Tibial nerve (tissue), 4 donors: Measurements from ENCODE around the gene MED4. TPM values are rescaled to one million over a fixed set of nuclear protein-coding genes. Genes with fewer than 3 reads are reported as not detected.

Experiments used
- DNase-seq, 2 donors: peaks; one replicate each; pipeline ENCODE4 v3.0.0-alpha.2; 2019; ENCODE audit warnings: low spot score in 2 of 2
- H3K27ac ChIP-seq, 4 donors: fragments of 200-600 bp; sonication (generic) in 3 of 4; one replicate each; pipeline ENCODE4 v1.5.1; 2017 to 2019; ENCODE audit warnings: mild to moderate bottlenecking in 1 of 4
- H3K27me3 ChIP-seq, 2 donors: fragments of 200-600 bp; sonication (generic) in 1 of 2; one replicate each; pipeline versions ENCODE4 v1.5.1 to v1.6.0; 2017 to 2019
- H3K36me3 ChIP-seq, 3 donors: fragments of 200-600 bp; sonication (generic); one replicate each; pipeline ENCODE4 v1.5.1; 2018 to 2019
- H3K4me1 ChIP-seq, 4 donors: fragments of 200-600 bp; sonication (generic) in 3 of 4; one replicate each; pipeline ENCODE4 v1.5.1; 2017 to 2019
- H3K4me3 ChIP-seq, 4 donors: fragments of 200-600 bp; sonication (generic) in 3 of 4; one replicate each; pipeline ENCODE4 v1.5.1; 2017 to 2019; ENCODE audit warnings: mild to moderate bottlenecking in 1 of 4, moderate library complexity in 1 of 4
- H3K9me3 ChIP-seq, 4 donors: fragments of 200-600 bp; sonication (generic) in 3 of 4; one replicate each; pipeline ENCODE4 v1.5.1; 2017 to 2019
- EP300 ChIP-seq, 2 donors: sonication (generic); formaldehyde crosslinking; IDR thresholded peaks; one replicate each; pipeline ENCODE4 v1.6.1; 2017; ENCODE audit warnings: antibody characterized with exemption in 2 of 2, mild to moderate bottlenecking in 1 of 2
- POLR2A ChIP-seq, 2 donors: fragments of 450-650 bp; IDR thresholded peaks; one replicate each; pipeline ENCODE4 v1.6.1; 2017; ENCODE audit warnings: antibody characterized with exemption in 2 of 2, mild to moderate bottlenecking in 2 of 2, moderate library complexity in 2 of 2
- WGBS, 2 donors: methylation state at CpG; one replicate each; pipeline ENCODE4 v1.1.5; 2018; 5-methylcytosine and 5-hydroxymethylcytosine counted together
- total RNA-seq, 4 donors: library from RNA; depleted of rRNA; stranded (reverse); fragments of >200 nt; gene quantifications; one replicate each; pipeline ENCODE4 v1.1.0, GENCODE V29; 2016
- TF ChIP-seq, protein P1 (sequence below), 5 experiments: fragments of 200-600 bp in 3 of 5; fragments of 450-650 bp in 2 of 5; sonication (generic) in 3 of 5; IDR thresholded peaks; one replicate each; pipeline ENCODE4 v1.5.1; 2016 to 2019; ENCODE audit warnings: antibody characterized with exemption in 5 of 5, mild to moderate bottlenecking in 3 of 5, moderate library complexity in 2 of 5

The MED4 gene
- total RNA-seq, 4 donors from 2014 or later = 27.0 to 41.0 (median 31.4) TPM

DNA sequence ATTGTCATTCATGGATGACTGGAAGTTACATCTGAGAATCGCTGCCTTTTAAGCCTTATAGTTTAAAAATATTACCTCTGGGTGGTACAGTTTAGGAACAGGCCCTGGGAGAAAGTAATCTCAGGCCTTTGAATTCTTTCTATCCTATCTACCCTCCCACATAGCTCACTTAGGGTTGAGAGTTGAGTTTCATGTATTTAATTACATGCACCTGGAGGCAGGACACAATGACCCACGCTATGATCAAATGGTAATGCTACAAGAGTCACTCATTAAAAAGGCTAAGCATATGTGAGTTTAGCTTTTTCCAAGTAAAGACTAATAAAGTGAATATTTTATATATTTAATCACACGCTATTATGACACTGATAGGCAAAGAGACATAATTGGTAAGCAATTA lies 25.3 kb upstream of the MED4 start:
- no peaks in the 10 kb centered on the region for H3K36me3 ChIP-seq
- no peak for DNase-seq
- no peaks in the 10 kb centered on the region for H3K27me3 ChIP-seq
- TF ChIP-seq, protein P1, sequence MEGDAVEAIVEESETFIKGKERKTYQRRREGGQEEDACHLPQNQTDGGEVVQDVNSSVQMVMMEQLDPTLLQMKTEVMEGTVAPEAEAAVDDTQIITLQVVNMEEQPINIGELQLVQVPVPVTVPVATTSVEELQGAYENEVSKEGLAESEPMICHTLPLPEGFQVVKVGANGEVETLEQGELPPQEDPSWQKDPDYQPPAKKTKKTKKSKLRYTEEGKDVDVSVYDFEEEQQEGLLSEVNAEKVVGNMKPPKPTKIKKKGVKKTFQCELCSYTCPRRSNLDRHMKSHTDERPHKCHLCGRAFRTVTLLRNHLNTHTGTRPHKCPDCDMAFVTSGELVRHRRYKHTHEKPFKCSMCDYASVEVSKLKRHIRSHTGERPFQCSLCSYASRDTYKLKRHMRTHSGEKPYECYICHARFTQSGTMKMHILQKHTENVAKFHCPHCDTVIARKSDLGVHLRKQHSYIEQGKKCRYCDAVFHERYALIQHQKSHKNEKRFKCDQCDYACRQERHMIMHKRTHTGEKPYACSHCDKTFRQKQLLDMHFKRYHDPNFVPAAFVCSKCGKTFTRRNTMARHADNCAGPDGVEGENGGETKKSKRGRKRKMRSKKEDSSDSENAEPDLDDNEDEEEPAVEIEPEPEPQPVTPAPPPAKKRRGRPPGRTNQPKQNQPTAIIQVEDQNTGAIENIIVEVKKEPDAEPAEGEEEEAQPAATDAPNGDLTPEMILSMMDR (IDR thresholded peaks at IDR 0.05) = no peak
- no peak for TF ChIP-seq POLR2A (IDR thresholded peaks at IDR 0.05)
- no peak for TF ChIP-seq EP300 (IDR thresholded peaks at IDR 0.05)
- H3K4me1 ChIP-seq = peaks cover 0 to 29% (median under 1%) of the 10 kb centered on the region in 4 donors
- 86 to 93% methylated on average over 3 of the region's 3 CpGs for WGBS, 2 donors
- no peak overlapping the region for H3K27ac ChIP-seq
- no peak overlapping the region for H3K4me3 ChIP-seq
- no peaks in the 10 kb centered on the region for H3K9me3 ChIP-seq

DNA sequence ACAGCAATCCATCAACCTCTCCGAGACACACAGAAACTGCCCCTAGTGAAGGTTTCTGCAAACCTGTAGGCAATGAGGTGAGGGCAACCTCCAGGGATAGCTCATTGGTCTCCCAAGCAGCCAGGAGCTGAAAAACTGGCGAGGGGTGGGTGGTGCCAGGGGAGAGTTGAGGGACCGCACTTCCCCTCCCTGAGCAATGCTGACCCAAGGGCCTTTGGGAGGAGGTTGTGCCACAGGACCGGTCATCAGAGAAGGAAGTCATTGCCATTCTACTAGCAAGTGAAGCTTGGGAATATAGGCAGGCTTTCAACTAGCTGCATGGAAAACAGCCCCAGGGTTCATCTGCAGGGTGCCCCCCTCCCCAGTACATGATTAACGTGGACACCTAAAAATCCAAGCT lies 23.1 kb upstream of the MED4 start:
- H3K27me3 ChIP-seq = no peaks in the 10 kb centered on the region
- TF ChIP-seq, protein P1 (IDR thresholded peaks at IDR 0.05) = no peak
- TF ChIP-seq POLR2A (IDR thresholded peaks at IDR 0.05) (no peak), EP300 (IDR thresholded peaks at IDR 0.05) (no peak)
- peaks cover 0 to 13% (median 2%) of the 10 kb centered on the region in 4 donors for H3K4me1 ChIP-seq
- H3K4me3 ChIP-seq = no peak overlapping the region
- H3K27ac ChIP-seq = no peak overlapping the region
- 87 to 91% methylated on average over 5 of the region's 5 CpGs for WGBS, 2 donors
- no peaks in the 10 kb centered on the region for H3K9me3 ChIP-seq
- H3K36me3 ChIP-seq = no peaks in the 10 kb centered on the region
- DNase-seq = no peak

DNA sequence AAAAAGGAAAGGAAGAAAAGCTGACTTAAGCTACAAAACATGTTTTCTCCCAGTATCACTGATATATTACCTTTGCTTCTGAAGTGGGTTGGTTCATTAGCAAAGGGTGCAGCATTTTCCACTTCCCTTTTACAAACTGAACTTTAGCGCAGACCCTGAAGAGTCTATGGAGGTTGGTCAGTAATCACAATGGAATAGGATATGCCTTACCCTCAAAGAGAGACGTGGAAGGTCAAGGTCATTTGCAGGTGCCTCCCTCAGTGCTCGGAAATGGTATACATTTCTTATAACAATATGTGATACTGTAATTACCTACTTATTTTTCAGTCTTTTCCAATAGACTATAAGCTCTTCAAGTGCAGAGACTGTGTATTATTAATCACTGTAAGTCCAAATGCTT lies 21.9 kb upstream of the MED4 start:
- Histone ChIP-seq H3K4me1 (peaks cover 0 to 22% (median 6%) of the 10 kb centered on the region in 4 donors), H3K36me3 (no peaks in the 10 kb centered on the region), H3K9me3 (no peaks in the 10 kb centered on the region), H3K4me3 (no peak overlapping the region), H3K27ac (no peak overlapping the region), H3K27me3 (no peaks in the 10 kb centered on the region)
- TF ChIP-seq POLR2A (IDR thresholded peaks at IDR 0.05) (no peak), EP300 (IDR thresholded peaks at IDR 0.05) (no peak)
- TF ChIP-seq, protein P1 (IDR thresholded peaks at IDR 0.05) = no peak
- 51 to 61% methylated on average over 3 of the region's 3 CpGs for WGBS, 2 donors
- DNase-seq = no peak

DNA sequence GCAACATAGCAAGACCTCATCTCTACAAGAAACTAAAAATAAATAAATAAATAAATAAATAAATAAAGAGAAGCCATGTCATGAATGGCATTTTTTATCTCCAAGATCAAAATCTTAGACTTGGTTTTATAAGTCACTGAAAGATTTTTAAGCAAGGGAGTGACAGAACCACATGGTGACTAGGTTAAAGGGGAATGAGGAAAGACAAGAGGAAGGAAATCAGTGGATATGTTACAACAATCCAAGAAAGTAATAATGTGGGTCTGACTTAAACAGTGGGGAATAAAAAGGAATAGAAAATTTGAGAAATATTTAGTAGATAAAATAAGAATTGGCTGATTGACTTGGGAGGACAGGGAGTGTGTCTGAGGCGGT lies 18.8 kb upstream of the MED4 start:
- Histone ChIP-seq H3K36me3 (no peaks in the 10 kb centered on the region), H3K27ac (peak overlapping the region in 1 of 4 donors; percentile 42), H3K9me3 (no peaks in the 10 kb centered on the region), H3K4me3 (no peak overlapping the region), H3K27me3 (no peaks in the 10 kb centered on the region), H3K4me1 (peaks cover 0 to 44% (median 14%) of the 10 kb centered on the region in 4 donors)
- TF ChIP-seq, protein P1 (IDR thresholded peaks at IDR 0.05) = no peak
- no peak for TF ChIP-seq EP300 (IDR thresholded peaks at IDR 0.05)
- TF ChIP-seq POLR2A (IDR thresholded peaks at IDR 0.05) = no peak
- no peak for DNase-seq
- 97 to 98% methylated on average over 1 of the region's 1 CpG for WGBS, 2 donors

DNA sequence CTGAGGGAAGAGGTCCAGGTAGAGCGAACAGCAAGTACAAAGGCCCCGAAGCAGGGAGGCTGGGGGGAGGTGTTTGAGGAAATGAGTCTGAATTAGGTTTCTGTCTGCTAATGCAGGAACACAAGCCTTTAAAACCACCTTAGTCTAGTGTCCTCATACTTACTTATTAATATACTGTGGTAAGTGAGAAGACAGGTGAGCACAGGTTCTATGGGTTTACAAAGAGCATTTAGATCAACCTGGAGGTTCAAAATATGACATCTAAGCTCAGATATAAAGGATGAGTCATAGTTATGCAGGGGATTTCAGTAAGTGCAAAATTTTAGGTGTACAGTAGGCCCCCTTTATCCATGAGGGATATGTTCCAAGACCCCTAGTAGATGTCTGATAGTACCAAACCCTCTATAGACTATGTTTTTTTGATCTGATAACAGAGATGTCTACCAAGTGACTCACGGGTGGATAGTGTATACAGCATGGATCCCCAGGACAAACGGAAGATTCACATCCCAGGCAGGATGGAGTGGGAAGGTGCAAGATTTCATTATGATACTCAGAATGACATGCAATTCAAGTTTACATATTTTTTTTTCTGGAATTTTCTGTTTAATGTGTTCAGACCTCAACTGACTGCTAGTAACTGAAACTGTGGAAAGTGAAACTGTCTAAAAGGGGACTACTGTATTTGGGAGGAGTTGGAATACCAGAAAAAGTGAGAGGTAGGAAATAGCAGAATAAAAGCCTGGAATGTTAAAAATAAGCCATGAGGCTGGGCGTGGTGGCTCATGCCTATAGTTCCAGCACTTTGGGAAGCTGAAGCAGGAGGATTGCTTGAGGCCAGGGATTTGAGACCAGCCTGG lies 18.2 kb upstream of the MED4 start:
- no peak for DNase-seq
- no peak overlapping the region for H3K4me3 ChIP-seq
- peak overlapping the region in 1 of 4 donors; percentile 42 for H3K27ac ChIP-seq
- no peaks in the 10 kb centered on the region for H3K9me3 ChIP-seq
- H3K27me3 ChIP-seq = no peaks in the 10 kb centered on the region
- 84 to 88% methylated on average over 5 of the region's 5 CpGs for WGBS, 2 donors
- H3K4me1 ChIP-seq = peaks cover 0 to 44% (median 14%) of the 10 kb centered on the region in 4 donors
- TF ChIP-seq, protein P1 (IDR thresholded peaks at IDR 0.05) = no peak
- TF ChIP-seq POLR2A (IDR thresholded peaks at IDR 0.05) = no peak
- TF ChIP-seq EP300 (IDR thresholded peaks at IDR 0.05) = no peak
- H3K36me3 ChIP-seq = no peaks in the 10 kb centered on the region
